Stimulated activated CD8-positive, alpha-beta memory T cell treated with anti-CD3 and anti-CD28 coated beads, Interleukin-7, amount 100 ng/mL, for 24 hours (primary cell): ENCODE data around the gene IMPA2.
"Not testable (repeated sequence)": the region's sequence is repeated elsewhere in the genome, so short reads cannot be mapped to it uniquely, and the experiment has no call there.

Experiments used
- DNase-seq: peaks from one replicate; pipeline ENCODE4 v3.0.0-alpha.2; 2020; ENCODE audit warnings: low read depth

The IMPA2 gene

GRCh38 chr18:12049978-12050811 lies 68.9 kb downstream of the IMPA2 start:
- no peak for DNase-seq

- no peak for DNase-seq
Observed at GRCh38 chr18:12052866-12053265, 71.6 kb downstream of the IMPA2 start.

- DNase-seq, result no peak
Observed at GRCh38 chr18:12053289-12053688, 72.0 kb downstream of the IMPA2 start.

- no peak for DNase-seq
Observed at GRCh38 chr18:12056034-12056883, 75.0 kb downstream of the IMPA2 start.

- DNase-seq, result no peak
Observed at GRCh38 chr18:12056884-12057402, 75.6 kb downstream of the IMPA2 start.

GRCh38 chr18:12057419-12058039 lies 76.2 kb downstream of the IMPA2 start:
- DNase-seq, result no peak

- no peak for DNase-seq
Observed at GRCh38 chr18:12059334-12060181, 78.3 kb downstream of the IMPA2 start.

- no peak for DNase-seq
Observed at GRCh38 chr18:12060182-12060870, 79.0 kb downstream of the IMPA2 start.

- DNase-seq, result no peak
Observed at GRCh38 chr18:12061685-12062084, 80.4 kb downstream of the IMPA2 start.

GRCh38 chr18:12062974-12063373 lies 81.7 kb downstream of the IMPA2 start:
- DNase-seq, result no peak

- DNase-seq, result no peak
Observed at GRCh38 chr18:12064086-12064763, 82.9 kb downstream of the IMPA2 start.

- DNase-seq, result no peak
Observed at GRCh38 chr18:12065397-12065796, 84.1 kb downstream of the IMPA2 start.

GRCh38 chr18:12066910-12067511 lies 85.7 kb downstream of the IMPA2 start:
- DNase-seq, result no peak

GRCh38 chr18:12067671-12068070 lies 86.4 kb downstream of the IMPA2 start:
- no peak for DNase-seq

- DNase-seq, result not testable (repeated sequence)
Observed at GRCh38 chr18:12068316-12068949, 87.1 kb downstream of the IMPA2 start.

GRCh38 chr18:12068950-12069320 lies 87.6 kb downstream of the IMPA2 start:
- DNase-seq, result no peak

GRCh38 chr18:12071066-12071465 lies 89.8 kb downstream of the IMPA2 start:
- DNase-seq, result not testable (repeated sequence)

GRCh38 chr18:12072996-12073395 lies 91.7 kb downstream of the IMPA2 start:
- no peak for DNase-seq

- no peak for DNase-seq
Observed at GRCh38 chr18:12074736-12075135, 93.4 kb downstream of the IMPA2 start.
